Calu3 (cell line): ENCODE results near the gene CBX7. TPM values are rescaled to one million over a fixed set of nuclear protein-coding genes. Genes with fewer than 3 reads are reported as not detected.

Experiments
- BruUV-seq: library from RNA; stranded (reverse); fragments of 400-500 nt; replicated peaks from 2 replicates; lab custom pipeline; 2021; lab: Mats Ljungman, UMichigan
- CTCF ChIA-PET: fragments of 300-600 bp; sonication (Branson Sonifier 250); formaldehyde crosslinking; loops from one replicate; lab custom pipeline; 2022; ENCODE audit warnings: antibody characterized with exemption; lab: Charles Lee
- DNase-seq: peaks from one replicate; pipeline ENCODE4 v3.0.0; 2022
- H3K27ac Mint-ChIP-seq: one replicate; pipeline ENCODE4 v1.8.0; 2022; ENCODE audit warnings: mixed read lengths; ENCODE audit not compliant: unreplicated experiment
- H3K27me3 Mint-ChIP-seq: one replicate; pipeline ENCODE4 v1.8.0; 2022; ENCODE audit warnings: mixed read lengths; ENCODE audit not compliant: unreplicated experiment
- H3K36me3 Mint-ChIP-seq: one replicate; pipeline ENCODE4 v1.8.0; 2022; ENCODE audit warnings: mild to moderate bottlenecking, moderate library complexity, mixed read lengths; ENCODE audit not compliant: insufficient read depth, unreplicated experiment
- H3K4me1 Mint-ChIP-seq: one replicate; pipeline ENCODE4 v1.8.0; 2022; ENCODE audit warnings: mild to moderate bottlenecking, low read depth, mixed read lengths; ENCODE audit not compliant: unreplicated experiment
- H3K4me3 Mint-ChIP-seq: one replicate; pipeline ENCODE4 v1.8.0; 2022; ENCODE audit warnings: mild to moderate bottlenecking, low read depth, moderate library complexity, mixed read lengths; ENCODE audit not compliant: unreplicated experiment
- H3K9me3 Mint-ChIP-seq: one replicate; pipeline ENCODE4 v1.8.0; 2022; ENCODE audit warnings: low read depth, mixed read lengths; ENCODE audit not compliant: unreplicated experiment
- CTCF ChIP-seq: fragments of 200-600 bp; IDR thresholded peaks from one replicate; pipeline ENCODE4 v1.8.0; 2022; ENCODE audit warnings: antibody characterized with exemption; ENCODE audit not compliant: unreplicated experiment
- intact Hi-C: fragments of 100-400 bp; cut with micrococcal nuclease; formaldehyde crosslinking; loops from one replicate; pipeline ENCODE4 v1.10.0; 2022; ENCODE audit not compliant: unreplicated experiment
- total RNA-seq: library from RNA; stranded (reverse); gene quantifications from 2 replicates; pipeline ENCODE4 v1.2.3, GENCODE V29; 2022

CBX7 gene
- total RNA-seq, 1 experiment from 2014 or later, result 10.5 TPM

DNA sequence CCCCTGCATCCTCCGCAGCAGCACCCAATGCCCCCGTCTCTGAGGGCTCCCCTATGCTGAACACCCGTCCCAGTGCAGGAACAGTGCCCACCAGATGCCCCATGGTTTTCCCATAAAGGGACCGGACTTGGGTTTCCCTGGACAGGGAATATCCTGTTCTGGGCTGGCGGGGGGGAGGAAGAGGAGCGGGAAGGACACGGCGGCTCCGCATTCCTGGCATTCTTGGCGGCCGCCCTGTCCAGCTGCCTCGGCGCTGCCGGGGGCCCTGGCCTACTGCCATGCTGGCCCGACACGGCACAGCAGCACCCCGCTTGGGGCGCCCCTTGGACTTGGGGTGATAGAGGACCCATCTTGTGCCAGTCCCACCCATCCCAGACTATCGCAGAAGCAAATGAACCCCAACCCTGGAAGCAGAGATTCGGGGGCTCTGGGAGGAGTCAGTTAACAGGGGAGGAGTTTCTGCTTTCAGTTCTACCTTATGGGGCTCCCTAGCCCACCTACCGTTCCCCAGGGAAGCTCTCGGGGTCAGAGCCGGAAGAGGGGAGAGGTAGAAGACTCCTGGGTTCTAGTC lies 23.7 kb upstream of the CBX7 start:
- intact Hi-C loops, result loop anchor here (5.0 to 10.0 kb wide), 2 partner anchors 36 to 69 kb away; partner anchors contain the start of gene PDGFB
- Mint-ChIP-seq H3K9me3 (no peaks in the 10 kb centered on the region), H3K4me3 (peak overlapping the region; percentile 36), H3K27me3 (no peaks in the 10 kb centered on the region), H3K4me1 (peaks cover 59% of the 10 kb centered on the region), H3K36me3 (peaks cover 25% of the 10 kb centered on the region), H3K27ac (no peak overlapping the region)
- no peak for TF ChIP-seq CTCF
- peak; percentile 79 for DNase-seq
- CTCF ChIA-PET, result interaction anchor here (0.6 to 1.4 kb wide), 3 partner anchors 12 to 445 kb away, joined by 3 to 12 read pairs (median 3); no protein-coding TSS in a partner anchor
- BruUV-seq, result no TSS peak

DNA sequence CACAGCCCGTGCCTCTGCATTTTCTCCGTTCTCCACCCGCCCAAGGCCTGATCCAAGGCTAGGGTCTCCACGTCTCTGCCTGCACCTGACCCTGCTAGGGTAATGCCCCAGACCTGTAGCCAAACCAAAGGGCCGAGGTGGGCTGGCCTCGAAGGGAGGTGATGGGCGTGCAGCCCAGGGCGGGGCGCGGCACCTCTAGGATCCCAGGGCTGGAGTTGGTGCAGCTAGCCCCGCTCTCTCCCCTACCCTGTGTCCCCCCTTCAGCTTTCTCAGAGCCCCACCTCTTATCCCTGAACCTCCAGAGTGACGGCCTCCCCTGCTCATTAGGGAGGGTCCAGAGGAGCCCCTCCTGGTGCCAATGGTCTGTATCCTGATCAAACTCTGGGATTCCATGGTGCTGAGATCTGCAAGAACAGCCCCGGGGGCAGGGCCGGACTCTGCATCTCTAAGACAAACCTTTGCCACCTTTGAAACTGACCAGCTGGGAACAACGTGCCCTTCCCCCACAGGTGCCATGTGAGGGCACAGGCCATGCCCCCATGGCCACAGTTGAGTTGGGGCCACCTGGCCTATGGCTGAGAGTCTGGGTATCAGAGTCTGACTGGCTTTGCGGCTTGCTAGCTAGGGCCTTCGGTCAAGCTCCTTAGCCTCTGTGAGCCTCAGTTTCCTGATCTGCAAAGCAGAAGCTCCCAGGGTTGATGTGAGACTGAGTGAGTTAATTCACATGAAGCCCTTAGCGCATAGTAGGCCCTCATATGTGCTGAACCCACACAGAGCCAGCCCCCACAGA lies 23.1 kb upstream of the CBX7 start:
- Mint-ChIP-seq H3K36me3 (peaks cover 25% of the 10 kb centered on the region), H3K27me3 (no peaks in the 10 kb centered on the region), H3K4me3 (no peak overlapping the region), H3K27ac (peak overlapping the region; percentile 98), H3K4me1 (peaks cover 65% of the 10 kb centered on the region), H3K9me3 (no peaks in the 10 kb centered on the region)
- CTCF ChIA-PET, result interaction anchor here (0.6 to 1.4 kb wide), 3 partner anchors 131 to 444 kb away, joined by 3 to 4 read pairs (median 3); no protein-coding TSS in a partner anchor
- DNase-seq, result peak; percentile 44
- no TSS peak for BruUV-seq
- TF ChIP-seq CTCF, result no peak
- intact Hi-C loops, result loop anchor here (5.0 to 10.0 kb wide), 2 partner anchors 37 to 69 kb away; partner anchors contain the start of gene PDGFB

DNA sequence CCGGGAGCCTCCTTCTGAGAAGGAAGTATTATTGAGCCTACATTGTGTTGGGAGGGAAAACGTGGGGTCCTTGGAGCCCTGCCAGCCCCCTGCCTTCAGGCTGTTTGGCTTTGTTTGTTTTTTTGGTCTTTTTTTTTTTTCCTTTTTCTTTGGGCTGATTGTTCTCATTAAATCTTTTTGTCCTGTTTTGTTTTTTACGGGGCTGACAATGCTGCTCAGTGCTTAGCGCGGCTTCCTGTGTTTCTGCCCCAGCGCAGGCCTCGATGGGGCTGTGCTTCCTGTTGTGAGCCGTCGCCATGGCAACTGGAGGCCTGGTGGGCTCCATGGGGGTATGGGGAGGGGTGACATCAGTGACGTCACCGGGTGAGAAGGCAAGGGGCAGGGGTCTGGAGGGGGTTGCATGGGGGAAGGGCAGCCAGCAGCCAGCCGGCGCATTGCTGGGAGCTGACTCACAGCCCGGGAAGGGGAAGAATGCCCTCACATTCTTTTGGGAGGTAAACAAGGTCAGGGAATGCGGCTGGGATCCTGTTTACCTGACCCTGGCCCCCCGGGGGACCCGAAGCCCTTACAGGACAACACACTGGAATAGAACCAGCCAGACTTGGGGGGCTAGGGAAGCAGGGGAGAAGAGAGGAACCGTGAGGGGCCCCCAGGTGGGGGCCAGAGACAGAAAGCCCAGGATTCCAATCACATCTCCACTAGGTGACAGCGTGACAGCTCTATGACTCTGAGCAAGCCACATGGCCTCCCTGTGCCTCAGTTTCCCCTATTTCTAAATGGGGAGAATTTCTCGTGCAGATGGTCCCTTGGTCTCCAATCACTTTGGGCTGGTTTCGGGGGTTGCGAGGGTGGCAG lies 22.2 kb upstream of the CBX7 start:
- Mint-ChIP-seq H3K27me3 (no peaks in the 10 kb centered on the region), H3K27ac (peak overlapping the region; percentile 98), H3K36me3 (peaks cover 31% of the 10 kb centered on the region), H3K4me3 (peak overlapping the region; percentile 27), H3K4me1 (peaks cover 74% of the 10 kb centered on the region), H3K9me3 (no peaks in the 10 kb centered on the region)
- CTCF ChIA-PET, result interaction anchor here (0.6 to 1.3 kb wide), 2 partner anchors 31 to 132 kb away, joined by 3 to 4 read pairs; no protein-coding TSS in a partner anchor
- TF ChIP-seq CTCF, result no peak
- intact Hi-C loops, result loop anchor here (5.0 to 10.0 kb wide), 2 partner anchors 38 to 70 kb away; partner anchors contain the start of gene PDGFB
- peak; percentile 86 for DNase-seq
- no TSS peak for BruUV-seq
